Measurements from ENCODE around the gene COMT. TPM values are rescaled to one million over a fixed set of nuclear protein-coding genes. Genes with fewer than 3 reads are reported as not detected.

The COMT gene
- total RNA-seq, 6 experiments from 2014 or later: 215 to 306 (median 234) TPM

DNA sequence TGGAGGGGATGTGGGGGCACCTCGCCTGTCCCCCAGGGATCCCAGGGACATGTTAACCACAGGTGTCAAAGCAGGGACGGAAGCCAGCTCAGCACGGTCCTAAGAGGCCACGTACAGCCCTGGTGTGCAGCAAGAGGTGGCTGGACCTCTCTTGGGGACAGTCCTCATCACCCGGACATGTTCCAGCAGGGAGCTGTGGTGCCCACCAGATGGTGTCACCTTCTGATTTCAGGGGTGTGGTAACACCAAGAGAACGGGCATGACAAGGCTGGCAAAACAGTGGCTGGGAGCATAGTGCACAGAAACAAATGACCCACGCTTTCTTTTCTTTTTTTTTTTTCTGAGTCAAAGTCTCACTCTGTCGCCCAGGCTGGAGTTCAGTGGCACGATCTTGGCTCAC, 25.6 kb upstream of the COMT start:
- H3K4me3 Mint-ChIP-seq: no peak overlapping the region

GRCh38 chr22:19916941-19917340, 24.6 kb upstream of the COMT start:
- TF ChIP-seq, protein P1, sequence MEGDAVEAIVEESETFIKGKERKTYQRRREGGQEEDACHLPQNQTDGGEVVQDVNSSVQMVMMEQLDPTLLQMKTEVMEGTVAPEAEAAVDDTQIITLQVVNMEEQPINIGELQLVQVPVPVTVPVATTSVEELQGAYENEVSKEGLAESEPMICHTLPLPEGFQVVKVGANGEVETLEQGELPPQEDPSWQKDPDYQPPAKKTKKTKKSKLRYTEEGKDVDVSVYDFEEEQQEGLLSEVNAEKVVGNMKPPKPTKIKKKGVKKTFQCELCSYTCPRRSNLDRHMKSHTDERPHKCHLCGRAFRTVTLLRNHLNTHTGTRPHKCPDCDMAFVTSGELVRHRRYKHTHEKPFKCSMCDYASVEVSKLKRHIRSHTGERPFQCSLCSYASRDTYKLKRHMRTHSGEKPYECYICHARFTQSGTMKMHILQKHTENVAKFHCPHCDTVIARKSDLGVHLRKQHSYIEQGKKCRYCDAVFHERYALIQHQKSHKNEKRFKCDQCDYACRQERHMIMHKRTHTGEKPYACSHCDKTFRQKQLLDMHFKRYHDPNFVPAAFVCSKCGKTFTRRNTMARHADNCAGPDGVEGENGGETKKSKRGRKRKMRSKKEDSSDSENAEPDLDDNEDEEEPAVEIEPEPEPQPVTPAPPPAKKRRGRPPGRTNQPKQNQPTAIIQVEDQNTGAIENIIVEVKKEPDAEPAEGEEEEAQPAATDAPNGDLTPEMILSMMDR (IDR thresholded peaks at IDR 0.05): no peak
- Mint-ChIP-seq H3K27me3 (ENCODE audit: insufficient read depth) (no peaks in the 10 kb centered on the region; the same call in none of the 2 replicates), H3K36me3 (ENCODE audit: low read depth) (peaks cover 21% of the 10 kb centered on the region), H3K4me3 (no peak overlapping the region), H3K27ac (no peak overlapping the region), H3K9me3 (no peaks in the 10 kb centered on the region), H3K4me1 (ENCODE audit: low read depth) (no peaks in the 10 kb centered on the region)
- no peak for DNase-seq

More for the DNA sequence above, 25.6 kb upstream of the COMT start:
- Mint-ChIP-seq H3K4me1 (ENCODE audit: low read depth) (no peaks in the 10 kb centered on the region), H3K27me3 (ENCODE audit: insufficient read depth) (peaks cover under 1% of the 10 kb centered on the region), H3K27ac (no peak overlapping the region), H3K36me3 (ENCODE audit: low read depth) (peaks cover 21% of the 10 kb centered on the region), H3K9me3 (no peaks in the 10 kb centered on the region)
- DNase-seq: no peak
- TF ChIP-seq, protein P1 (IDR thresholded peaks at IDR 0.05): no peak

DNA sequence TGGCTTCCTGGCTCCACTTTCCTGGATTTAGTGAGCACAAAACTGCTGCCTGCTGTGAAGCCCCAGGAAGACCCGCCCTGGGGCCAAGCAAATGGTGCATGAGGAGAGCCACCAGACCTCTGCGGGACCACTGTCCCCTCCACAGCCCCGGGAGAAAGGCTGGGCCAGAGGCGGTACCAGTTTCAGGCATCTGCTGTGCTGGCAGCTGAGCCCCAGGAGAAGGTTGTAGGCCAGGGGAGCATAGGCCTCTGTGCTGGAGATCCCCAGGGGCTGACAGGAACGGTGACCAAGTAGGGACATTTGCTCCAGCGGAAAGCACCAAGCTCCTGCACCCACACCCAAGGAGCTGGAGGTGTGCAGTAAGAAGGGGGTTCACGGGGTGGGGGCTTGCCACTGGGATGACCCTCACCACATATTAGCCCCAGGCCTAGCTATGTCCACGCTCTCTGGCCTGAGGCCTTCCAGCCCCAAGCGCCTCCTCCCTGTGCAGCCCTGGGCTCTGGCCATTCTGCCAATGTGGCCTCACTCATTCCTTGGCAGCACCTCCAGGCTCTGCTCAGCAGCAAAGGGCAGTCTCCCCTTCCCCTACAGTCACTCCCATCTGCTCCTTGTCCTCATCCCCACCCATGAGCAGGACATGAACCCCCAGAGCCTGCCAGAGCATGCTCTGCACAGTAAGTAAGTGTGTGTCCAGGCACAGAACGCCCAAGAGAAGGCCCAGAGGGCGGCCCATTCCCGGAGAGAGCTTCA, 24.0 kb upstream of the COMT start:
- DNase-seq: no peak
- H3K27me3 Mint-ChIP-seq (ENCODE audit: insufficient read depth): no peaks in the 10 kb centered on the region; the same call in none of the 2 replicates
- H3K9me3 Mint-ChIP-seq: no peaks in the 10 kb centered on the region
- no peaks in the 10 kb centered on the region for H3K4me1 Mint-ChIP-seq (ENCODE audit: low read depth)
- H3K27ac Mint-ChIP-seq: no peak overlapping the region
- TF ChIP-seq, protein P1 (IDR thresholded peaks at IDR 0.05): no peak
- no peak overlapping the region for H3K4me3 Mint-ChIP-seq
- H3K36me3 Mint-ChIP-seq (ENCODE audit: low read depth): peaks cover 21% of the 10 kb centered on the region

DNA sequence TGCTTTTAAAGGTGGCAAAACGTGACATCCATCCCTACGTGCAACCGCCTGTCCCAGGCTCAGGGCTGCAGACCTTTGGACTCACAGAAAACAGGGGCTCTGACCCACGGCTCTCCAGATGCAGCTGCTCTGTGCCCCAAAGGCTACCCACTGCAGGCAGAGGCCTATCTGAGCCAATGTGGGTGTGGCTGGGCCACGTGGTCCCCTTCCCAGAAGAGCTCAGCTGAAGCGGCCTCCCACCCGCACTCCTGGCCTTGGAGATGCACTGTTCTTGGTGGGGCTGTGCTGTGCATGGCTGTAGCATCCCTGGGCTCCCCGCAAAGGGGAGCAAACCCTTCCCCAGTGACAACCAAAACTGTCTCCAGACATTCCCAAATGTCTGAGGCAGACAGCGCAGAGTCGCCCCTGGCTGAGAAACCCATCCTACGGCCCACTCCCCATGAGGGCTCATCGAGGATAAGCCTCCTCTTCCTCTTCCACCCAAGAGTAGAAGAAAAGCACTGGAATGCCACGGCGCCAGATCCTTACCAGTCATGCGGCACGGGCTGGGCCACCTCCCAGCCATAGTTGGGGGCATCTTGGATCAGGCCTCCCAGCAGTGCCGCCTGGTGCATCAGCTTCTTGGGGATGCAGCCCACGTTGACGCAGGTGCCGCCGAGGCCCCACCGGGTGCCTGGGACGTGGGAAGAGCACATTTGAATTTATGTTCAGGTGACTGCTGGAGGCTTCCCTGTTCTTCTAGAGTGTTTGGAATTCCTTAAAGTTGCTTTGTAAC, 23.1 kb upstream of the COMT start:
- no peak for DNase-seq
- H3K4me1 Mint-ChIP-seq (ENCODE audit: low read depth): no peaks in the 10 kb centered on the region
- TF ChIP-seq, protein P1 (IDR thresholded peaks at IDR 0.05): no peak
- H3K4me3 Mint-ChIP-seq: no peak overlapping the region
- no peak overlapping the region for H3K27ac Mint-ChIP-seq
- no peaks in the 10 kb centered on the region for H3K9me3 Mint-ChIP-seq
- peaks cover 17% of the 10 kb centered on the region for H3K36me3 Mint-ChIP-seq (ENCODE audit: low read depth)
- H3K27me3 Mint-ChIP-seq (ENCODE audit: insufficient read depth): no peaks in the 10 kb centered on the region; the same call in none of the 2 replicates

DNA sequence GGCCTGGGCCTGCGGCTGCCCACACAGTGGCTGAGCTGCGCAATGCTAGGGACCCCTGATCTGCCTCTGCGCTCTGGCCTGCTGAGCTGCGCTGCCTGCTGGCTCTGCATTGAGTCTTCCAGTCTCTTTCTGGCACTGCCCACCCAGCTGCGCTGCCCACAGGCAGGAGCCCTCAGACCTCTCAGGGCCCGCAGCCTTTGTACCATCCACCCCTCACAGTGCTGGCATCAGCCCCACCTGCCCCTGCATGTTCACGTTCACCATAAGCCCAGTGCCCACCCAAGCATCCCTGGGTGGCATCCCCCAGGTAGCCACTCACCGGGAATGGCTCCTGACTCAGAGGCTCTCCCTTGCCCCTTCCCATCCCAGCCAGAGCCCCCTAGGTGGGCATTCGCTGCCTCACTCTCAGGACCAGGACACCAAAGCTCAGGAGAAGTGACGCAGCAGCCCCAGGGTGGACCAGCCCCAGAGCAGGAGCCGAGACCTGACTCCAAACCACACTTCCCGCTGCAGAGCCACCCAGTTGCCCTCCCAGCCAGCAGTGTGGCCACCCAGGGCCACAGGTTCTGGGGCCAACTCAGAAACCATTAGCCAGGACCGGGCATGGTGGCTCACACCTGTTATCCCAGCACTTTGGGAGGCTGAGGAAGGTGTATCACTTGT, 21.7 kb upstream of the COMT start:
- H3K27ac Mint-ChIP-seq: no peak overlapping the region
- no peak for DNase-seq
- TF ChIP-seq, protein P1 (IDR thresholded peaks at IDR 0.05): no peak
- peaks cover 4% of the 10 kb centered on the region for H3K36me3 Mint-ChIP-seq (ENCODE audit: low read depth)
- H3K9me3 Mint-ChIP-seq: no peaks in the 10 kb centered on the region
- no peaks in the 10 kb centered on the region for H3K4me1 Mint-ChIP-seq (ENCODE audit: low read depth)
- no peak overlapping the region for H3K4me3 Mint-ChIP-seq
- H3K27me3 Mint-ChIP-seq (ENCODE audit: insufficient read depth): no peaks in the 10 kb centered on the region; the same call in 1 of the 2 replicates
